Esophagus squamous epithelium (tissue), 5 donors: ENCODE measurements around the gene ANGEL2. TPM values are rescaled to one million over a fixed set of nuclear protein-coding genes. Genes with fewer than 3 reads are reported as not detected.
"Not testable (repeated sequence)": the region's sequence is repeated elsewhere in the genome, so short reads cannot be mapped to it uniquely, and the experiment has no call there.

Source experiments
- DNase-seq: peaks from one replicate; lab custom pipeline; 2025; lab: John Stamatoyannopoulos, UW
- H3K27ac ChIP-seq, 4 donors: fragments of 200-600 bp; sonication (generic); one replicate each; pipeline ENCODE4 v1.5.1; 2016 to 2019; ENCODE audit warnings: mild to moderate bottlenecking in 1 of 4
- H3K27me3 ChIP-seq, 4 donors: fragments of 200-600 bp; sonication (generic); 1 replicate in 3 of 4; 2 replicates in 1 of 4; pipeline versions ENCODE4 v1.5.1 to v1.6.0; 2017 to 2021; ENCODE audit warnings: antibody characterized with exemption in 1 of 4
- H3K36me3 ChIP-seq, 3 donors: fragments of 200-600 bp; sonication (generic); one replicate each; pipeline ENCODE4 v1.5.1; 2016 to 2019
- H3K4me1 ChIP-seq, 3 donors: fragments of 200-600 bp; sonication (generic); one replicate each; pipeline ENCODE4 v1.5.1; 2017 to 2019
- H3K4me3 ChIP-seq, 4 donors: fragments of 200-600 bp; sonication (generic); 1 replicate in 3 of 4; 2 replicates in 1 of 4; pipeline ENCODE4 v1.5.1; 2016 to 2019; ENCODE audit warnings: mild to moderate bottlenecking in 2 of 4, moderate library complexity in 1 of 4
- H3K9me3 ChIP-seq, 3 donors: fragments of 200-600 bp; sonication (generic); one replicate each; pipeline ENCODE4 v1.5.1; 2016 to 2019
- CTCF ChIP-seq, 6 experiments: fragments of 450-650 bp in 4 of 6; fragments of 200-600 bp in 2 of 6; sonication (generic) in 2 of 6; IDR thresholded peaks; one replicate each; pipeline ENCODE4 v1.5.1; 2016 to 2019; ENCODE audit warnings: antibody characterized with exemption in 6 of 6, mild to moderate bottlenecking in 4 of 6, moderate library complexity in 4 of 6
- POLR2A ChIP-seq, 4 donors: fragments of 450-650 bp; IDR thresholded peaks; one replicate each; pipeline ENCODE4 v1.6.1; 2017; ENCODE audit warnings: antibody characterized with exemption in 4 of 4, mild to moderate bottlenecking in 4 of 4, moderate library complexity in 3 of 4
- WGBS, 2 donors: methylation state at CpG; one replicate each; pipeline ENCODE4 v1.1.5; 2018; 5-methylcytosine and 5-hydroxymethylcytosine counted together
- intact Hi-C: fragments of 100-400 bp; cut with DNase I; formaldehyde crosslinking; loops from one replicate; pipeline ENCODE4 v1.15.0; 2022
- total RNA-seq, 4 donors: library from RNA; depleted of rRNA; stranded (reverse); fragments of >200 nt; gene quantifications; one replicate each; pipeline ENCODE4 v1.1.0, GENCODE V29; 2016
- donor health status: DM: yes; HTN: yes; CAD: no.

The ANGEL2 gene
- total RNA-seq, 4 donors from 2014 or later = 15.8 to 48.3 (median 31.3) TPM

- Histone ChIP-seq H3K27ac (no peak overlapping the region), H3K9me3 (no peaks in the 10 kb centered on the region), H3K27me3 (peaks cover 0 to 71% (median 0%) of the 10 kb centered on the region in 4 donors), H3K36me3 (no peaks in the 10 kb centered on the region), H3K4me1 (no peaks in the 10 kb centered on the region), H3K4me3 (no peak overlapping the region)
- intact Hi-C loops = no loop called here
- DNase-seq = no peak
- WGBS, 2 donors = 67 to 73% methylated on average over 2 of the region's 2 CpGs
- no peak for TF ChIP-seq POLR2A (IDR thresholded peaks at IDR 0.05)
- no peak for TF ChIP-seq CTCF (IDR thresholded peaks at IDR 0.05)
These were observed 19.9 kb upstream of the ANGEL2 start for GRCh38 chr1:213035573-213035972.

- Histone ChIP-seq H3K27ac (no peak overlapping the region), H3K36me3 (no peaks in the 10 kb centered on the region), H3K9me3 (no peaks in the 10 kb centered on the region), H3K27me3 (peaks cover 0 to 73% (median 0%) of the 10 kb centered on the region in 4 donors), H3K4me3 (no peak overlapping the region), H3K4me1 (no peaks in the 10 kb centered on the region)
- no peak for DNase-seq
- intact Hi-C loops = no loop called here
- TF ChIP-seq CTCF (IDR thresholded peaks at IDR 0.05) (no peak), POLR2A (IDR thresholded peaks at IDR 0.05) (no peak)
- 85 to 86% methylated on average over 1 of the region's 1 CpG for WGBS, 2 donors
These were observed 19.0 kb upstream of the ANGEL2 start for GRCh38 chr1:213034713-213035112.

GRCh38 chr1:213032651-213033050, 17.0 kb upstream of the ANGEL2 start:
- H3K4me1 ChIP-seq = no peaks in the 10 kb centered on the region
- no peaks in the 10 kb centered on the region for H3K9me3 ChIP-seq
- no peak overlapping the region for H3K27ac ChIP-seq
- no peaks in the 10 kb centered on the region for H3K36me3 ChIP-seq
- H3K4me3 ChIP-seq = no peak overlapping the region
- peaks cover 0 to 81% (median 0%) of the 10 kb centered on the region in 4 donors for H3K27me3 ChIP-seq
- intact Hi-C loops = no loop called here
- TF ChIP-seq POLR2A (IDR thresholded peaks at IDR 0.05) (no peak), CTCF (IDR thresholded peaks at IDR 0.05) (no peak)
- DNase-seq = no peak

- H3K9me3 ChIP-seq, H3K27ac ChIP-seq, intact Hi-C loops, H3K4me3 ChIP-seq, H3K4me1 ChIP-seq, H3K36me3 ChIP-seq, DNase-seq: not testable (repeated sequence)
- H3K27me3 ChIP-seq = peaks cover 0 to 82% (median 0%) of the 10 kb centered on the region in 4 donors
- 76 to 79% methylated on average over 3 of the region's 3 CpGs for WGBS, 2 donors
These were observed 11.4 kb upstream of the ANGEL2 start for GRCh38 chr1:213027024-213027423.

GRCh38 chr1:213020016-213020415, 4.3 kb upstream of the ANGEL2 start:
- intact Hi-C loops = no loop called here
- no peak for DNase-seq
- Histone ChIP-seq H3K27me3 (peaks cover 0 to 20% (median 0%) of the 10 kb centered on the region in 4 donors), H3K36me3 (no peaks in the 10 kb centered on the region), H3K4me1 (peaks cover 0 to 6% (median 0%) of the 10 kb centered on the region in 3 donors), H3K9me3 (no peaks in the 10 kb centered on the region), H3K27ac (no peak overlapping the region), H3K4me3 (no peak overlapping the region)
- 90 to 97% methylated on average over 3 of the region's 3 CpGs for WGBS, 2 donors
- TF ChIP-seq CTCF (IDR thresholded peaks at IDR 0.05) (no peak), POLR2A (IDR thresholded peaks at IDR 0.05) (no peak)

- no peak for DNase-seq
- no peaks in the 10 kb centered on the region for H3K36me3 ChIP-seq
- no peak overlapping the region for H3K27ac ChIP-seq
- peaks cover 0 to 10% (median under 1%) of the 10 kb centered on the region in 3 donors for H3K4me1 ChIP-seq
- intact Hi-C loops = no loop called here
- 83 to 91% methylated on average over 4 of the region's 4 CpGs for WGBS, 2 donors
- peaks cover 0 to 18% (median 0%) of the 10 kb centered on the region in 4 donors for H3K27me3 ChIP-seq
- no peak overlapping the region for H3K4me3 ChIP-seq
- no peak for TF ChIP-seq POLR2A (IDR thresholded peaks at IDR 0.05)
- no peak for TF ChIP-seq CTCF (IDR thresholded peaks at IDR 0.05)
- H3K9me3 ChIP-seq = no peaks in the 10 kb centered on the region
These were observed 3.8 kb upstream of the ANGEL2 start for GRCh38 chr1:213019450-213019849.
